Measurements from ENCODE around the gene SIN3A.
"Not testable (repeated sequence)": the region's sequence is repeated elsewhere in the genome, so short reads cannot be mapped to it uniquely, and the experiment has no call there.

- TF ChIP-seq, protein P1, sequence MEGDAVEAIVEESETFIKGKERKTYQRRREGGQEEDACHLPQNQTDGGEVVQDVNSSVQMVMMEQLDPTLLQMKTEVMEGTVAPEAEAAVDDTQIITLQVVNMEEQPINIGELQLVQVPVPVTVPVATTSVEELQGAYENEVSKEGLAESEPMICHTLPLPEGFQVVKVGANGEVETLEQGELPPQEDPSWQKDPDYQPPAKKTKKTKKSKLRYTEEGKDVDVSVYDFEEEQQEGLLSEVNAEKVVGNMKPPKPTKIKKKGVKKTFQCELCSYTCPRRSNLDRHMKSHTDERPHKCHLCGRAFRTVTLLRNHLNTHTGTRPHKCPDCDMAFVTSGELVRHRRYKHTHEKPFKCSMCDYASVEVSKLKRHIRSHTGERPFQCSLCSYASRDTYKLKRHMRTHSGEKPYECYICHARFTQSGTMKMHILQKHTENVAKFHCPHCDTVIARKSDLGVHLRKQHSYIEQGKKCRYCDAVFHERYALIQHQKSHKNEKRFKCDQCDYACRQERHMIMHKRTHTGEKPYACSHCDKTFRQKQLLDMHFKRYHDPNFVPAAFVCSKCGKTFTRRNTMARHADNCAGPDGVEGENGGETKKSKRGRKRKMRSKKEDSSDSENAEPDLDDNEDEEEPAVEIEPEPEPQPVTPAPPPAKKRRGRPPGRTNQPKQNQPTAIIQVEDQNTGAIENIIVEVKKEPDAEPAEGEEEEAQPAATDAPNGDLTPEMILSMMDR (IDR thresholded peaks at IDR 0.05; ENCODE audit: insufficient read depth, low read length, poor library complexity, severe bottlenecking) = not testable (repeated sequence)
- not testable (repeated sequence) for TF ChIP-seq EZH2phosphoT487 (conservative IDR thresholded peaks at IDR 0.05; ENCODE audit: low read length)
Measured at GRCh38 chr15:75343953-75344352, 107.5 kb downstream of the SIN3A start.
